Loucy (cell line): ENCODE results near the gene MYO9A.
"Not testable (repeated sequence)": the region's sequence is repeated elsewhere in the genome, so short reads cannot be mapped to it uniquely, and the experiment has no call there.

Source experiments
- H2AFZ ChIP-seq: fragments of 200-600 bp; sonication (generic); 2 replicates; pipeline ENCODE4 v1.6.0; 2016; ENCODE audit warnings: antibody characterized with exemption, mild to moderate bottlenecking, low read length, moderate library complexity
- H3F3A ChIP-seq: fragments of 200-600 bp; 2 replicates; pipeline ENCODE4 v1.6.0; 2016; ENCODE audit warnings: antibody characterized with exemption, low read depth, mild to moderate bottlenecking
- H3K27me3 ChIP-seq: fragments of 200-600 bp; sonication (generic); 2 replicates; pipeline ENCODE4 v1.6.1; 2014; ENCODE audit warnings: low read length, mild to moderate bottlenecking; ENCODE audit not compliant: insufficient read depth, poor library complexity, severe bottlenecking
- H3K36me3 ChIP-seq: fragments of 200-600 bp; sonication (generic); 2 replicates; pipeline ENCODE4 v1.6.1; 2016; ENCODE audit warnings: low read length; ENCODE audit not compliant: insufficient read depth
- H3K4me1 ChIP-seq: fragments of 200-600 bp; sonication (generic); 2 replicates; pipeline ENCODE4 v1.5.1; 2014; ENCODE audit warnings: low read length, mild to moderate bottlenecking; ENCODE audit not compliant: insufficient read depth, poor library complexity, severe bottlenecking
- H3K4me2 ChIP-seq: fragments of 200-600 bp; sonication (generic); 2 replicates; pipeline ENCODE4 v1.6.0; 2014; ENCODE audit warnings: antibody characterized with exemption, low read length, low read depth, mild to moderate bottlenecking; ENCODE audit not compliant: poor library complexity, severe bottlenecking
- H3K4me3 ChIP-seq: fragments of 200-600 bp; sonication (generic); 2 replicates; pipeline ENCODE4 v1.5.1; 2014; ENCODE audit warnings: low read length, mild to moderate bottlenecking, mixed read lengths; ENCODE audit not compliant: poor library complexity, severe bottlenecking
- H3K79me2 ChIP-seq: fragments of 200-600 bp; sonication (generic); 2 replicates; pipeline ENCODE4 v1.6.1; 2014; ENCODE audit warnings: low read length; ENCODE audit not compliant: insufficient read depth
- H3K9ac ChIP-seq: fragments of 200-600 bp; sonication (generic); 2 replicates; pipeline ENCODE4 v1.6.0; 2014; ENCODE audit warnings: mild to moderate bottlenecking, low read depth, low read length, moderate library complexity; ENCODE audit not compliant: poor library complexity, severe bottlenecking
- H3K9me2 ChIP-seq: fragments of 200-600 bp; sonication (generic); replicated peaks from 2 replicates; pipeline ENCODE4 v1.6.1; 2016; ENCODE audit warnings: low read depth, low read length, mixed read lengths
- H3K9me3 ChIP-seq: fragments of 200-600 bp; sonication (generic); 2 replicates; pipeline ENCODE4 v1.6.1; 2014; ENCODE audit warnings: mild to moderate bottlenecking, antibody characterized with exemption, low read length, low read depth; ENCODE audit not compliant: insufficient read depth
- H4K20me1 ChIP-seq: fragments of 200-600 bp; sonication (generic); 2 replicates; pipeline ENCODE4 v1.6.0; 2014; ENCODE audit warnings: antibody characterized with exemption, low read length, mild to moderate bottlenecking; ENCODE audit not compliant: insufficient read depth, poor library complexity, severe bottlenecking
- EZH2phosphoT487 ChIP-seq: fragments of 200-600 bp; IDR thresholded peaks from 2 replicates; pipeline ENCODE4 v1.6.1; 2018; ENCODE audit warnings: antibody characterized with exemption, mild to moderate bottlenecking, moderate library complexity, borderline replicate concordance
- TF ChIP-seq, protein P1 (sequence below): fragments of 200-600 bp; sonication (generic); conservative IDR thresholded peaks from 2 replicates; pipeline ENCODE4 v1.5.1; 2014; ENCODE audit warnings: mild to moderate bottlenecking, antibody characterized with exemption, low read length

Gene MYO9A

GRCh38 chr15:72021604-72022003 lies 96.3 kb downstream of the MYO9A start:
- TF ChIP-seq, protein P1, sequence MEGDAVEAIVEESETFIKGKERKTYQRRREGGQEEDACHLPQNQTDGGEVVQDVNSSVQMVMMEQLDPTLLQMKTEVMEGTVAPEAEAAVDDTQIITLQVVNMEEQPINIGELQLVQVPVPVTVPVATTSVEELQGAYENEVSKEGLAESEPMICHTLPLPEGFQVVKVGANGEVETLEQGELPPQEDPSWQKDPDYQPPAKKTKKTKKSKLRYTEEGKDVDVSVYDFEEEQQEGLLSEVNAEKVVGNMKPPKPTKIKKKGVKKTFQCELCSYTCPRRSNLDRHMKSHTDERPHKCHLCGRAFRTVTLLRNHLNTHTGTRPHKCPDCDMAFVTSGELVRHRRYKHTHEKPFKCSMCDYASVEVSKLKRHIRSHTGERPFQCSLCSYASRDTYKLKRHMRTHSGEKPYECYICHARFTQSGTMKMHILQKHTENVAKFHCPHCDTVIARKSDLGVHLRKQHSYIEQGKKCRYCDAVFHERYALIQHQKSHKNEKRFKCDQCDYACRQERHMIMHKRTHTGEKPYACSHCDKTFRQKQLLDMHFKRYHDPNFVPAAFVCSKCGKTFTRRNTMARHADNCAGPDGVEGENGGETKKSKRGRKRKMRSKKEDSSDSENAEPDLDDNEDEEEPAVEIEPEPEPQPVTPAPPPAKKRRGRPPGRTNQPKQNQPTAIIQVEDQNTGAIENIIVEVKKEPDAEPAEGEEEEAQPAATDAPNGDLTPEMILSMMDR, result no peak
- no peak for TF ChIP-seq EZH2phosphoT487
- Histone ChIP-seq H3K4me1 (no peaks in the 10 kb centered on the region), H3K79me2 (no peaks in the 10 kb centered on the region; the same call in 1 of the 2 replicates), H3K9me2 (no peaks in the 10 kb centered on the region), H3K4me3 (no peak overlapping the region), H3K36me3 (peaks cover 64% of the 10 kb centered on the region), H3K4me2 (no peak overlapping the region), H3F3A (no peaks in the 10 kb centered on the region), H3K9ac (no peak overlapping the region), H3K9me3 (no peaks in the 10 kb centered on the region), H4K20me1 (no peaks in the 10 kb centered on the region), H2AFZ (no peak overlapping the region), H3K27me3 (no peaks in the 10 kb centered on the region)

GRCh38 chr15:72020799-72021198 lies 97.2 kb downstream of the MYO9A start:
- Histone ChIP-seq H3K79me2 (no peaks in the 10 kb centered on the region; the same call in 1 of the 2 replicates), H3K36me3 (peaks cover 67% of the 10 kb centered on the region), H3K9me3 (no peaks in the 10 kb centered on the region), H4K20me1 (no peaks in the 10 kb centered on the region), H3F3A (no peaks in the 10 kb centered on the region), H3K9ac (no peak overlapping the region), H3K4me1 (no peaks in the 10 kb centered on the region), H3K9me2 (no peaks in the 10 kb centered on the region), H3K4me2 (no peak overlapping the region), H2AFZ (no peak overlapping the region), H3K4me3 (no peak overlapping the region), H3K27me3 (no peaks in the 10 kb centered on the region)
- no peak for TF ChIP-seq EZH2phosphoT487
- TF ChIP-seq, protein P1, result no peak

DNA sequence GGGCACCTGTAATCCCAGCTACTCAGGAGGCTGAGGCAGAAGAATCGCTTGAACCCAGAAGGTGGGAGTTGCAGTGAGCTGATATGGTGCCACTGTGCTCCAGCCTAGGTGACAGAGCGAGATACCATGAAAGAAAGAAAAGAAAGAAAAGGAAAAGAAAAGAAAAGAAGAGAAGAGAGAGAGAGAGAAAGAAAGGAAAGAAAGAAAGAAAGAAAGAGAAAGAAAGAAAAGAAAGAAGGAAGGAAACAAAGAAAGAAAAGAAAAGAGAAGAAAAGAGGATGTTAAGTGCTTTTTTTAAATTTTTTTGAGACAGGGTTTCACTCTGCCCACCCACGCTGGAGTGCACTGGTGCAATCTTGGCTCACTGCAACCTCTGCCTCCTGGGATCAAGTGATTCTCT lies 103.4 kb downstream of the MYO9A start:
- H3K9me3 ChIP-seq, H3K4me1 ChIP-seq, H3F3A ChIP-seq, H3K9me2 ChIP-seq, H2AFZ ChIP-seq, H3K4me2 ChIP-seq, H3K27me3 ChIP-seq, H3K9ac ChIP-seq, H3K79me2 ChIP-seq, H4K20me1 ChIP-seq, H3K4me3 ChIP-seq: not testable (repeated sequence)
- peaks cover 23% of the 10 kb centered on the region; the same call in 1 of the 2 replicates for H3K36me3 ChIP-seq

DNA sequence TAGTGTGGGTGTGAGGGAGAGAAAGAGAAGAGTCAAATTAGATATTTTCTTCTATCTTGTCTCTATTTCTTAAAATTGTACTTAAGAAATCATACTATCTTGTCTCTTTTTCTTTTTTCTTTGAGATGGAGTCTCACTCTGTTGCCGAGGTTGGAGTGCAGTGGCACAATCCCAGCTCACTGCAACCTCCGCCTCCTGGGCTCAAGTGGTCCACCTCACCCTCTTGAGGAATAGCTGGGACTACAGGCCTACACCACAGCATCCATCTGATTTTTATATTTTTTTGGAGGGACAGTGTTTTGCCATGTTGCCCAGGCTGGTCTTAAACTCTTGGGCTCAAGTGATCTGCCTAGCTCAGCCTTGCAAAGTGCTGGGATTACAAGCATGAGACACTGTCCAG lies 104.2 kb downstream of the MYO9A start:
- Histone ChIP-seq H3K36me3 (peaks cover 23% of the 10 kb centered on the region; the same call in 1 of the 2 replicates), H3K9ac (no peak overlapping the region), H3K9me3 (no peaks in the 10 kb centered on the region), H4K20me1 (no peaks in the 10 kb centered on the region), H3F3A (no peaks in the 10 kb centered on the region), H3K27me3 (no peaks in the 10 kb centered on the region), H3K4me1 (no peaks in the 10 kb centered on the region), H3K4me3 (no peak overlapping the region), H3K79me2 (no peaks in the 10 kb centered on the region), H3K9me2 (no peaks in the 10 kb centered on the region), H2AFZ (no peak overlapping the region), H3K4me2 (no peak overlapping the region)
- no peak for TF ChIP-seq EZH2phosphoT487
- TF ChIP-seq, protein P1, result no peak
